ENCODE measurements around the gene NBAS. TPM values are rescaled to one million over a fixed set of nuclear protein-coding genes. Genes with fewer than 3 reads are reported as not detected.
"Not testable (repeated sequence)": the region's sequence is repeated elsewhere in the genome, so short reads cannot be mapped to it uniquely, and the experiment has no call there.

Gene NBAS
- total and polyA plus RNA-seq, 9 donors: 25.8 to 48.9 (median 43.4) TPM

- 81 to 86% (median 85%) methylated on average over 1 of the region's 1 CpG for WGBS, 3 donors
- H3K36me3 ChIP-seq: no peaks in the 10 kb centered on the region
- intact Hi-C loops (cut with DNase I): no loop called here
- no peak overlapping the region for H3K27ac ChIP-seq
- DNase-seq: no peak
- no peak overlapping the region for H3K4me3 ChIP-seq
- TF ChIP-seq CTCF (IDR thresholded peaks at IDR 0.05): no peak
- TF ChIP-seq POLR2A (IDR thresholded peaks at IDR 0.05): no peak
- no peak for TF ChIP-seq EP300 (IDR thresholded peaks at IDR 0.05)
- H3K9me3 ChIP-seq: no peaks in the 10 kb centered on the region
- peaks cover 1% of the 10 kb centered on the region for H3K4me1 ChIP-seq (ENCODE audit: insufficient read depth)
- H3K27me3 ChIP-seq: no peaks in the 10 kb centered on the region
These were observed 301.8 kb downstream of the NBAS start for GRCh38 chr2:15259356-15259756.

- H3K4me3 ChIP-seq; H3K9me3 ChIP-seq; H3K36me3 ChIP-seq; H3K27me3 ChIP-seq; DNase-seq; intact Hi-C loops (cut with DNase I); H3K4me1 ChIP-seq (ENCODE audit: insufficient read depth); H3K27ac ChIP-seq: not testable (repeated sequence)
- 92 to 97% (median 94%) methylated on average over 7 of the region's 7 CpGs for WGBS, 3 donors
These were observed 302.7 kb downstream of the NBAS start for GRCh38 chr2:15258385-15258784.

DNA sequence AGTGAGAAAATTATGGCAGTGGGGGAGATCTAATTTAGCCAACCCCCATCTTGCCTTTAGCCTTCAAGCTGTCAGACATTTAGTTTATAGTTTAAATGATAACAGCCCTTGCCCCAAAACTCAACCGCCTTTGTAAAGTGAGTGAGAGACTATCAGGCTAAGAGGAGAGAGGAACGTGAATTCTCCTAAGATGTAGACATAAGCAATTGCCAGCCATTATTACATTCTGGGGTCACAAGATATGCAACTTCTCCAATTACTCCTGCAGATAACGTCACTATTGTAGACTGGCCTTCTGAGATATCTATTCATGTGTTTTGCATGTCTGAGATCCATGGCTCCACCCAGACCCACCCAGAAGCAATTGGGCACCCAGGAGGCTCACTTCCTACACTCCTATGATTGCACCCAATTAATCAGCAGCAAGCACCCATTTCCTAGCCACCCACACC, 307.3 kb downstream of the NBAS start:
- Histone ChIP-seq H3K4me1 (ENCODE audit: insufficient read depth) (no peaks in the 10 kb centered on the region), H3K9me3 (no peaks in the 10 kb centered on the region), H3K27ac (no peak overlapping the region), H3K27me3 (no peaks in the 10 kb centered on the region), H3K4me3 (no peak overlapping the region), H3K36me3 (no peaks in the 10 kb centered on the region)
- TF ChIP-seq CTCF (IDR thresholded peaks at IDR 0.05): no peak
- TF ChIP-seq EP300 (IDR thresholded peaks at IDR 0.05): no peak
- TF ChIP-seq POLR2A (IDR thresholded peaks at IDR 0.05): no peak
- WGBS, 3 donors: 87 to 92% (median 91%) methylated on average over 3 of the region's 3 CpGs
- intact Hi-C loops (cut with DNase I): no loop called here
- DNase-seq: no peak

DNA sequence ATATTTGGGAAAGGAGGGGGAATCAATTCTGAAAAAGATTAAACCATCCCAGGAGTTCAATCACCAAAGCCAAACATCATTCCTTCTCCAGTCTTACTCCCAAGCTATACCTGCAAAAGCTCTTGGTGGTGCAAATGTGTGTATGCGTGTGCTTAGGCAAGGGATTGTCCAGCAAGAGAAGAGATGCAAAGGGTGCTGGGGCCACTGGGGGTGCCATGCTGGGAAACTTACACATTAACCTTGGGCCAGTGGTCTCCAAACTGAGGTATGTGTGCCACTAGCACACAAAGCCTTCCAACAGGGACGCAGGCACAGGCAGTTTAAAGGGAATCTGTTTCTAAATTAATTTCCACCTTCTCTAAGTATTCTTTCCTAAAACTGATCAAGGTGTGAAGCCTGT, 307.9 kb downstream of the NBAS start:
- Histone ChIP-seq H3K4me3 (no peak overlapping the region), H3K27ac (no peak overlapping the region), H3K27me3 (no peaks in the 10 kb centered on the region), H3K4me1 (ENCODE audit: insufficient read depth) (no peaks in the 10 kb centered on the region), H3K36me3 (no peaks in the 10 kb centered on the region), H3K9me3 (no peaks in the 10 kb centered on the region)
- intact Hi-C loops (cut with DNase I): no loop called here
- TF ChIP-seq POLR2A (IDR thresholded peaks at IDR 0.05) (no peak), CTCF (IDR thresholded peaks at IDR 0.05) (no peak), EP300 (IDR thresholded peaks at IDR 0.05) (no peak)
- DNase-seq: no peak
- WGBS, 3 donors: 92 to 98% (median 96%) methylated on average over 2 of the region's 2 CpGs

DNA sequence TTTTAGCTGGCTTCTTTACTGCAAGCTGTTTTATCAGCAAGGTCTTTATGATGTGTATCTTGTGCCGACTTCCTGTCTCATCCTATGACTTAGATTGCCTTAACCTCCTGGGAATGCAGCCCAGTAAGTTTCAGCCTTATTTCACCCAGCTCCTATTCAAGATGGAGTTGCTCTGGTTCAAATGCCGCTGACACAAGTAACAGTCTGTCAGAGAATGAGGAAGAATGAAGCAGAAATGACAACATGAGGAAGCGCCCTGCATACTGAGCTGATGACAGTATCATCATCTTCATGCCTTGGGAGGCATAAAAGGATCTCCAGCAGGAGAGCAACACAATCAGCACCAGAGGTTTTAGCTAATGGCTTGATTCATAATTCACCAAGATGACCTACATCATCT, 309.4 kb downstream of the NBAS start:
- DNase-seq: no peak
- Histone ChIP-seq H3K9me3 (no peaks in the 10 kb centered on the region), H3K36me3 (no peaks in the 10 kb centered on the region), H3K27ac (no peak overlapping the region), H3K4me3 (no peak overlapping the region), H3K4me1 (ENCODE audit: insufficient read depth) (no peaks in the 10 kb centered on the region), H3K27me3 (no peaks in the 10 kb centered on the region)
- 90 to 95% (median 94%) methylated on average over 3 of the region's 3 CpGs for WGBS, 3 donors
- TF ChIP-seq POLR2A (IDR thresholded peaks at IDR 0.05): no peak
- no peak for TF ChIP-seq EP300 (IDR thresholded peaks at IDR 0.05)
- no peak for TF ChIP-seq CTCF (IDR thresholded peaks at IDR 0.05)
- intact Hi-C loops (cut with DNase I): no loop called here

GRCh38 chr2:15250946-15251345, 310.2 kb downstream of the NBAS start:
- DNase-seq; H3K27me3 ChIP-seq; H3K4me3 ChIP-seq; H3K9me3 ChIP-seq; intact Hi-C loops (cut with DNase I); H3K4me1 ChIP-seq (ENCODE audit: insufficient read depth); H3K36me3 ChIP-seq; H3K27ac ChIP-seq: not testable (repeated sequence)
- 97 to 99% (median 97%) methylated on average over 3 of the region's 3 CpGs for WGBS, 3 donors

Measured in ovary (tissue), 9 donors.